SK-N-SH (cell line): ENCODE results near the gene UGT1A10.

Source experiments
- EZH2phosphoT487 ChIP-seq: fragments of 200-600 bp; sonication (generic); IDR thresholded peaks from 2 replicates; pipeline ENCODE4 v1.6.1; 2017; ENCODE audit warnings: low read depth, mixed run types, mild to moderate bottlenecking, antibody characterized with exemption, moderate library complexity, borderline replicate concordance
- FOSL2 ChIP-seq: IDR thresholded peaks from 2 replicates; pipeline ENCODE4 v1.4.0; 2012; ENCODE audit warnings: low read depth, mild to moderate bottlenecking, moderate library complexity, borderline replicate concordance
- GABPA ChIP-seq: IDR thresholded peaks from 2 replicates; pipeline ENCODE4 v1.4.0; 2012; ENCODE audit warnings: low read depth, mild to moderate bottlenecking
- GATA2 ChIP-seq: sonication (generic); formaldehyde crosslinking; IDR thresholded peaks from 2 replicates; pipeline ENCODE4 v1.5.0; 2020; ENCODE audit warnings: mild to moderate bottlenecking, missing genetic modification reagents
- MAX ChIP-seq: IDR thresholded peaks from 2 replicates; pipeline ENCODE4 v1.4.0; 2012; ENCODE audit warnings: low read depth
- POLR2AphosphoS5 ChIP-seq: IDR thresholded peaks from 2 replicates; pipeline ENCODE4 v1.6.1; 2012; ENCODE audit warnings: low read depth, low read length
- RAD21 ChIP-seq: IDR thresholded peaks from 2 replicates; pipeline ENCODE4 v1.6.1; 2012; ENCODE audit warnings: mild to moderate bottlenecking, low read length
- RCOR1 ChIP-seq: fragments of 150-350 bp; IDR thresholded peaks from 2 replicates; pipeline ENCODE4 v1.6.1; 2017; ENCODE audit warnings: antibody characterized with exemption, low read length
- RFX5 ChIP-seq: IDR thresholded peaks from 2 replicates; pipeline ENCODE4 v1.6.1; 2012; ENCODE audit warnings: mild to moderate bottlenecking, improper control_type of control experiment, low read length
- SIN3A ChIP-seq: IDR thresholded peaks from 2 replicates; pipeline ENCODE4 v1.6.1; 2012; ENCODE audit warnings: low read depth, mild to moderate bottlenecking, low read length, moderate library complexity, borderline replicate concordance
- TAF1 ChIP-seq: IDR thresholded peaks from 2 replicates; pipeline ENCODE4 v1.6.1; 2012; ENCODE audit warnings: low read depth, mild to moderate bottlenecking, low read length, moderate library complexity, borderline replicate concordance
- TCF12 ChIP-seq: IDR thresholded peaks from 2 replicates; pipeline ENCODE4 v1.4.0; 2012
- TF ChIP-seq, protein P1 (sequence below): fragments of 200-600 bp; sonication (generic); IDR thresholded peaks from 2 replicates; pipeline ENCODE4 v1.6.1; 2017; ENCODE audit warnings: antibody characterized with exemption, mild to moderate bottlenecking, moderate library complexity

DNA sequence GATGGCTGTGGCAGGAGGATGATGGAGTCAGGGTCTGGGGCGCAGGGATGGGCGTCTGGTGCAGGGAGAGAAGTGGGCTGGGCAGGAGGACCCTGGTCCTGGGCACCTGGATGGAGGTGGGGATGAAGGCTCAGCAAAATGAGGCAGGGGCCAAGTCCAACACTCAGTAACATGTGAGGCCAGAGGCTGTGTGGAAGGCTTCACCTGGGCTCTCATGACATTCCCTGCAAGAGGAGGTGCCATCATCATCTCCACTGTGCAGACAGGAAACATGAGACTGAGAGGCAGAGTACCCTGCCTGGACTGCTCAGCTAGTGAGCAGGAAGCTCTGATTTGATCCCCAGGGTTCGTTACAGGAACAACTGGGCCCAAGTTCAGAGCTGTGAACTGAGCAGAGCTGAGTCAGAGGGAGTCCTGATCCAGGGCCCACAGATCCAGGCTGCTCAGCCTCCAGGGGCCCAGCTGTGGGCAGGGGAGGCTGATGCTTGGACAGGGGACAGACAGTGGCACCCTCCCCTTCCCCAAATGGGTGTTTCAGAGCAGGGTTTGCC, 181.2 kb downstream of the UGT1A10 start:
- TF ChIP-seq, protein P1, sequence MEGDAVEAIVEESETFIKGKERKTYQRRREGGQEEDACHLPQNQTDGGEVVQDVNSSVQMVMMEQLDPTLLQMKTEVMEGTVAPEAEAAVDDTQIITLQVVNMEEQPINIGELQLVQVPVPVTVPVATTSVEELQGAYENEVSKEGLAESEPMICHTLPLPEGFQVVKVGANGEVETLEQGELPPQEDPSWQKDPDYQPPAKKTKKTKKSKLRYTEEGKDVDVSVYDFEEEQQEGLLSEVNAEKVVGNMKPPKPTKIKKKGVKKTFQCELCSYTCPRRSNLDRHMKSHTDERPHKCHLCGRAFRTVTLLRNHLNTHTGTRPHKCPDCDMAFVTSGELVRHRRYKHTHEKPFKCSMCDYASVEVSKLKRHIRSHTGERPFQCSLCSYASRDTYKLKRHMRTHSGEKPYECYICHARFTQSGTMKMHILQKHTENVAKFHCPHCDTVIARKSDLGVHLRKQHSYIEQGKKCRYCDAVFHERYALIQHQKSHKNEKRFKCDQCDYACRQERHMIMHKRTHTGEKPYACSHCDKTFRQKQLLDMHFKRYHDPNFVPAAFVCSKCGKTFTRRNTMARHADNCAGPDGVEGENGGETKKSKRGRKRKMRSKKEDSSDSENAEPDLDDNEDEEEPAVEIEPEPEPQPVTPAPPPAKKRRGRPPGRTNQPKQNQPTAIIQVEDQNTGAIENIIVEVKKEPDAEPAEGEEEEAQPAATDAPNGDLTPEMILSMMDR: no peak
- TF ChIP-seq RAD21 (no peak), POLR2AphosphoS5 (no peak), RFX5 (no peak), TAF1 (no peak), GATA2 (CRISPR knock-in tag) (no peak), SIN3A (no peak), MAX (no peak), TCF12 (no peak), FOSL2 (no peak), GABPA (no peak), EZH2phosphoT487 (no peak), RCOR1 (no peak)
